Left kidney (tissue), 2 donors: Measurements from ENCODE around the gene SIVA1. TPM values are rescaled to one million over a fixed set of nuclear protein-coding genes. Genes with fewer than 3 reads are reported as not detected.

Source experiments
- DNase-seq: peaks from one replicate; pipeline ENCODE4 v3.0.0-alpha.2; 2013
- polyA plus RNA-seq: library from polyadenylated mRNA; unstranded; fragments of 120-200 nt; gene quantifications from one replicate; pipeline ENCODE4 v1.2.1, GENCODE V29; 2013; ENCODE audit not compliant: insufficient read length

SIVA1 gene
- polyA plus RNA-seq, 1 donor: 52.3 TPM

DNA sequence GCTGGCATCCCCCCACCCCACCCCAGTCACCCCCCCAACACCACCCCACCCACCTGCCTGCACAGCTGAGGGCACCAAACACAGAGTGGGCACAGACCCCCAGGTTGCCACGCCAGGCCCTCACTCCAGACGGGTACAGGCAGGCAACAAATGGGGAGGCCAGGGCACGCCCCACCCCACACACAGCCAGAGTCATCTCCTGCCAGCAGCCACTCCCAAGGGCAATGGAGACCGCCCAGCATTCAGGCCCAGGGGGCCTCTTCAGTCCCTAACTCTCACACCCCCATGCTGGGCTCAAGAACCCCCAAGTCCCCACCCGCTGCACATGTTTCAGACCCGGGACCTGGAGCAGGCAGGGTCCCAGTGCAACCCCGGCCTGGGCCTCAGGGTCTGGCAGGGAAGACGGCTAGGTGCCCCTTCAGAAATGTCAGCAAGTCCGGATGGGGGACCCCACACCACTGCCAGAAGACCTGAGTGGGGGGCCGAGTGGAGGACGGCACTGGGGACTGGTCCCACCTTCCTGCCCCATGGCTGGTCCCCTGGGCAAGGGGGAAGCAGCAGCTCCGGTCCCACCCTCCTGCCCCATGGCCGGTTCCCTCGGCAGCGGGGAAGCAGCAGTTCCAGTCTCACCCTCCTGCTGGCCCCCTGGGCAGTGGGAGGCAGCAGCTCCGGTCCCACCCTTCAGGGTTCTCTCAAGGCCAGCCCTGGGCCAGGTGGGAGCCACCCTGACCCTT lies 30.7 kb downstream of the SIVA1 start:
- no peak for DNase-seq

GRCh38 chr14:104784218-104784568 lies 31.2 kb downstream of the SIVA1 start:
- DNase-seq: no peak

- DNase-seq: no peak
Measured at GRCh38 chr14:104784846-104785707, 32.1 kb downstream of the SIVA1 start.

- DNase-seq: no peak
Measured at GRCh38 chr14:104785708-104786080, 32.7 kb downstream of the SIVA1 start.

GRCh38 chr14:104786091-104786586 lies 33.2 kb downstream of the SIVA1 start:
- no peak for DNase-seq

GRCh38 chr14:104786726-104787675 lies 34.1 kb downstream of the SIVA1 start:
- no peak for DNase-seq

DNA sequence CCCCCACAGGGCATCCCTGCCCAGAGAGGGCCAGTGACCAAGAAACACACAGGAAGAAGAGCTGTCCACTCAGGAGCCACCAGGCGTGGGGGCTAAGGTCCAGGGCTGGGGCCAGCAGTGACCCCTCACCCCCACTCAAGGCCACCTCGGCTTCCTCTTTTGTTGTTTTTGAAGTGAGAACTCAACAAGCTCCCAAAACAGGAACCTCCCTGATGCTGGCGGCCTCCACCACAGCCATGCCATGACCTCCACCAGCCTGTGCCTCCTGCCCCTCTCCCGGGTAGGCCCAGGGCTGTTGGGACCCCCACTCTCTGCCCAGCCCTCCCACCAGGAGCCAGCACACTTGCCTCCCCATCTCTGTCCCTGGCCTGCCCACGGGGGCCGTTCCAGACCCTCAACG lies 34.8 kb downstream of the SIVA1 start:
- DNase-seq: no peak

- no peak for DNase-seq
Measured at GRCh38 chr14:104788161-104788818, 35.3 kb downstream of the SIVA1 start.

DNA sequence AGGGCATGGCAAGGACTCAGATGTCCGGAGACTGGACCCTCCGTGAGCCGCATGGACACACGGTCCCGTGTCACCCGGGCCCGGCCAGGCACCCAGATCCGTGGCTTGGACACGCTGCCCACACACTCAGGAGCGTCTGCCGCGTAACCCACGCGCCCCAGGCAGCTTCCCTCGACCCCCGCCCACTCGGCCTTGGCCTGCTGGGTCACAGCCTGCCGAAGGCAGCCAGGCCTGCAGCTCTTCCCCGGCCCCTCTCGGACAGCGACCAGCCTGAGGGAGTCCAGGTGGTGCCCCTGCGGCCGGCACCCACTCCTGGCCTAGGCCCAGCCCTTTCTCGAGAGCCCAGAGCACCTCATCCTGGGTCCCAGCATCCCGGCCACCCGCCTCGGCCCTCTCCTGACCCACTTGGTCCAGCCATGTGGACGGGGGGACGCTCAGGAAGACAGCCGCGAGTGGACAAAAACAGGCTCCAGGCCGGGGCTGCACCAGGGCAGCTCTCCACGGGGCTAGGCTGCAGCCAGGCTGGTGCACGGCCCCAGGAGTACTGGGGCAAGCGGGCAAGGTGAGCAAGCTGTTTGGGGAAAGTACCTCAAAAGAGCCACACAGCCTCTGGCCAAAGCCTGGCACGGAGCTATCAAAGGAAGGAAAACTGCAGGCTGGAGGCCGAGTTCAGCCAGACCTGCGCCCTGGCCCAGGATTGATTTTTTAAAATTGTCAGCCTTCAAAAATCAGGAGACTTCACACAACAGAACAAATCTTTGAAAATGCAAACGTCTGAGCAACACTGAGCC lies 36.1 kb downstream of the SIVA1 start:
- no peak for DNase-seq

GRCh38 chr14:104789752-104790743 lies 37.1 kb downstream of the SIVA1 start:
- DNase-seq: no peak

DNA sequence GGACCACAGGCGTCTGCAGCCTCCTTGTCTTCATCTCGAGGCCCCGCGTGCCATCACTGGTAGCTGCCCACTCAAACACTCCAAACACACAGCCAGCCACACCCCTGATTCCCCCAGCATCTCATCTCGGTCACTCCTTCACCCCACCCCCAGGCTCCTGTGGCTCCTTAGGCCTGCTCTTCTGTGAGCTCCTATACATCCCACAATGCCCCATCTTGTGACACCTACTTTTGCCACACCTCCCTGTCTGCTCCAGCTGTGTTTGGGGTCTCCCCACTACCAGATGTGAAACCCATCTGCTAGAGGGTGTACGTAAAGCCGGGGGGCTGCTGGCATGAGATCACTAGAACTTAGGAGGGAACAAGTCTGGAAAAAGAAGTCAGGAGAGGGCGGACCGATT lies 38.5 kb downstream of the SIVA1 start:
- DNase-seq: no peak

- DNase-seq: no peak
Measured at GRCh38 chr14:104792101-104792884, 39.3 kb downstream of the SIVA1 start.

GRCh38 chr14:104792945-104793702 lies 40.2 kb downstream of the SIVA1 start:
- DNase-seq: no peak

DNA sequence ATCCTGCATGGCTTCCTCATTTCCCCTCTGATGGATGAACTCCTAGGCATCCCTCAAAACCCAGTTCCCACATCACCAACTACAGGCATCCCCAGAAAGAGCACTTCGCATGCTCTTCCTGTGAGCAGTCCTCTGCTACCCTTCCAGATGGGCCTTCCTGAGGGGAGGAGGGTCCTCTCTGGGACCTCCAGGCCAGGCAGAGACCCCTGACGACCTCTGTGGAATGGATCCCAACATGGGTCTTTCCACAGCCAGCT lies 40.7 kb downstream of the SIVA1 start:
- DNase-seq: no peak

DNA sequence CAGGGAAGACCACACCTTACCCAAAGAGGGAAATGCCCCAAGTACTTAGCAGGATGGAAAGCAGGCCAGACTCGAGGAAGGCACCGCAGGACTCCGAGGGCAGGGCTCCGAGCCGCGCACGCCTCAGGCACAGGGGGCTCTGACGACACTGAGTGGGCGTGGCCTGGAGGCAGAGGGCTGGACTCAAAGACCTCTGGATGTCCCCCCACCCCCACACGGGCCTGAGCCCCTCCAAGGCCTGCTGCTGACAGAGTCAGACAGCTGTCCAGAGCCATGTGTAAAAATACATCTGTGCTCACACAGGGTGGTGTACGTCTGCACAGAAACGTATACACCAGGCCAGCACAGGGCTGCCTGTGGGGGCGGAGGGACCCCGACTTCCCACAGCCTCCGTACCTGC lies 41.2 kb downstream of the SIVA1 start:
- DNase-seq: no peak

DNA sequence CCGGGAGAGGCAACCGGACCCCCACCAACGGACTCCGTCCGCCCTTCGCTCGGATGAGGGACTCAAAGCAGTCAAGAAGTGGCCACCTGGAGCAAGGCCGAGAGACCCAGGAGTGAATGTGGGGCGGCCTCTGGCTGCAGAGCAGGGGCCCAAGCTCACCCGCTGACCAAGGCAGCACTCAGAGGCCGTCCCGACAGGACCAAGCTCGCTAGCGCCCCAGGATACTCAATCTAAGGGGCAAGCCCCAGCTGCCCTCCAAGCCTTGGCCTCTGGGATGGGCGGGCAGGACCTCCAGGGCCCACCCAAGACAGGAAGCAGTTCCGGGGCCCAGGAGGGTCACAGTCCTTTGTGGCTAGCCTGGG lies 41.7 kb downstream of the SIVA1 start:
- no peak for DNase-seq

DNA sequence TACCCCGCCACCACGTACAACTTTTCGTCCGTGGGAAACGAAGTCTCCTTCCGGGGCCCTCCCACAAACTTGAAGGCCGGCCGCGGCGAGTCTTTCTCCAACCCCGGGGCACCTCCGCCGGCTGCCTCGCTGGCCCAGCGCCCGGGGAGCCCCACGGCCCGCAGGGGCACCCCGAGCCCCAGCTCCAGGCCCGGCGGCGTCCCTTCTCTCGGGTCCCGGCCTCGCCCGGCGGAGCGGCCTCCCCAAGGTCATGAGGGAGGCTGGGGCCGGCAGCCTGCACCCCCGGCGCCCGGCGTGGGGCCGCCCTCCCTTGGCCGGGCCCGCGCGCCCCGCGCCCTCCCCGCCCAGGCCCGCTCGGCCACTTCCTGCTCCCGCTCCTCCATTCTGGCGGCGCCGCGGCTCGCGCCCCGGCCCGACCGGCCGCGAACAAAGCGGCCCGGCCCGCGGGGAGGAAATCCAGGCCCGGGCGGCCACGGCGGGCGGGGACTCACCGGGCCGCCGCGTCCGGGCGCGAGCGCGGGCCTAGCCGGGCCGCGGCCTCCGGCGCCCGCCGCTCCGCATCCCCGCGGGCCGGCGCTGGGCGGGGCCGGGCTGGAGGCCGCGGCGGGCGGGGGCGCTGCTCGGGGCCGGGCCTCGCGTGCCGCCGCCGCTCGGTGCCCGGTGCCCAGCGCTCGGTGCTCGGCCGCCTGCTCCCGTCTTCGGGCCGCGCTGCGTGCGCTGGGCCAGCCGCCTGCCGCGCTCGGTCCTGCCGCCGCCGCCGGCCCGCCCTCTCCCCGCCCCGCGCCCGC lies 42.2 kb downstream of the SIVA1 start, which contains the start of gene AKT1:
TSS of gene AKT1 (minus strand) at position 756 of the 788 bp plus-strand sequence. CDS start 3,105 bp downstream, outside the sequence.
- no peak for DNase-seq
